H9 (cell line): ENCODE measurements around the gene TRMT1L. TPM values are rescaled to one million over a fixed set of nuclear protein-coding genes. Genes with fewer than 3 reads are reported as not detected.

ENCODE experiments used
- DNase-seq: peaks from one replicate; pipeline ENCODE4 v3.0.0-alpha.2; 2017
- H2AFZ ChIP-seq: one replicate; pipeline ENCODE4 v1.6.1; 2013; ENCODE audit warnings: mild to moderate bottlenecking, low read length, control low read depth, moderate library complexity
- H2AK5ac ChIP-seq: 2 replicates; pipeline ENCODE4 v1.6.1; 2013; ENCODE audit warnings: low read length, control low read depth, mixed read lengths; ENCODE audit not compliant: insufficient read length
- H2BK120ac ChIP-seq: one replicate; pipeline ENCODE4 v1.6.1; 2013; ENCODE audit warnings: low read depth, mild to moderate bottlenecking, low read length, control low read depth, inconsistent platforms; ENCODE audit not compliant: poor library complexity, severe bottlenecking
- H2BK12ac ChIP-seq: 2 replicates; pipeline ENCODE4 v1.6.1; 2013; ENCODE audit warnings: low read length, control low read depth, mixed read lengths, low read depth; ENCODE audit not compliant: insufficient read length
- H2BK15ac ChIP-seq: 2 replicates; pipeline ENCODE4 v1.6.1; 2013; ENCODE audit warnings: low read depth, low read length, control low read depth
- H2BK20ac ChIP-seq: one replicate; pipeline ENCODE4 v1.6.1; 2013; ENCODE audit warnings: low read depth, mild to moderate bottlenecking, low read length, control low read depth, inconsistent platforms; ENCODE audit not compliant: poor library complexity, severe bottlenecking
- H2BK5ac ChIP-seq: 2 replicates; pipeline ENCODE4 v1.6.1; 2013; ENCODE audit warnings: low read length, control low read depth, mixed read lengths; ENCODE audit not compliant: insufficient read length
- H3K14ac ChIP-seq: 2 replicates; pipeline ENCODE4 v1.6.1; 2013; ENCODE audit warnings: low read length, control low read depth; ENCODE audit not compliant: insufficient read depth
- H3K18ac ChIP-seq: 2 replicates; pipeline ENCODE4 v1.6.1; 2013; ENCODE audit warnings: low read depth, mild to moderate bottlenecking, mixed read lengths, low read length, control low read depth; ENCODE audit not compliant: insufficient read length
- H3K23ac ChIP-seq: 2 replicates; pipeline ENCODE4 v1.6.1; 2013; ENCODE audit warnings: low read length, control low read depth, mixed read lengths, low read depth; ENCODE audit not compliant: insufficient read length
- H3K23me2 ChIP-seq: 2 replicates; pipeline ENCODE4 v1.6.1; 2013; ENCODE audit warnings: low read depth, mild to moderate bottlenecking, mixed read lengths, low read length, control low read depth; ENCODE audit not compliant: insufficient read length, poor library complexity, severe bottlenecking
- H3K27ac ChIP-seq: 2 replicates; pipeline ENCODE4 v1.5.1; 2013; ENCODE audit warnings: low read length, control low read depth, mixed read lengths, low read depth; ENCODE audit not compliant: insufficient read length
- H3K27me3 ChIP-seq: 2 replicates; pipeline ENCODE4 v1.6.1; 2013; ENCODE audit warnings: low read length, control low read depth, inconsistent platforms; ENCODE audit not compliant: insufficient read depth
- H3K4ac ChIP-seq: 2 replicates; pipeline ENCODE4 v1.6.1; 2013; ENCODE audit warnings: low read depth, mild to moderate bottlenecking, control low read depth, inconsistent platforms, low read length, moderate library complexity
- H3K4me1 ChIP-seq: 2 replicates; pipeline ENCODE4 v1.6.1; 2013; ENCODE audit warnings: low read length, control low read depth, inconsistent platforms; ENCODE audit not compliant: insufficient read depth
- H3K4me2 ChIP-seq: 2 replicates; pipeline ENCODE4 v1.6.1; 2013; ENCODE audit warnings: low read length, control low read depth, mixed read lengths; ENCODE audit not compliant: insufficient read length, insufficient read depth
- H3K56ac ChIP-seq: 2 replicates; pipeline ENCODE4 v1.6.1; 2013; ENCODE audit warnings: low read depth, mild to moderate bottlenecking, mixed read lengths, low read length, control low read depth; ENCODE audit not compliant: insufficient read length
- H3K79me1 ChIP-seq: 2 replicates; pipeline ENCODE4 v1.6.1; 2013; ENCODE audit warnings: low read depth, mild to moderate bottlenecking, moderate library complexity, low read length, control low read depth, inconsistent platforms; ENCODE audit not compliant: insufficient read depth, poor library complexity, severe bottlenecking
- H3K79me2 ChIP-seq: 2 replicates; pipeline ENCODE4 v1.6.1; 2013; ENCODE audit warnings: low read length, control low read depth, inconsistent platforms; ENCODE audit not compliant: insufficient read depth
- H3K9ac ChIP-seq: 2 replicates; pipeline ENCODE4 v1.6.1; 2013; ENCODE audit warnings: low read length, control low read depth, mixed read lengths; ENCODE audit not compliant: insufficient read length; ENCODE audit errors: extremely low read depth
- H3K9me3 ChIP-seq: one replicate; pipeline ENCODE4 v1.6.1; 2013; ENCODE audit warnings: low read depth, low read length, inconsistent platforms; ENCODE audit not compliant: control insufficient read depth
- H3T11ph ChIP-seq: one replicate; pipeline ENCODE4 v1.6.1; 2013; ENCODE audit warnings: mild to moderate bottlenecking, low read length, control low read depth, inconsistent platforms
- H4K20me1 ChIP-seq: one replicate; pipeline ENCODE4 v1.6.1; 2013; ENCODE audit not compliant: control insufficient read depth, insufficient read length, insufficient read depth
- H4K5ac ChIP-seq: 2 replicates; pipeline ENCODE4 v1.6.1; 2013; ENCODE audit warnings: low read depth, mild to moderate bottlenecking, mixed read lengths, low read length, control low read depth; ENCODE audit not compliant: insufficient read length
- H4K8ac ChIP-seq: replicated peaks from 2 replicates; pipeline ENCODE4 v1.6.1; 2013; ENCODE audit warnings: low read length, control low read depth, mixed read lengths, low read depth; ENCODE audit not compliant: insufficient read length
- H4K91ac ChIP-seq: 2 replicates; pipeline ENCODE4 v1.6.1; 2013; ENCODE audit warnings: low read depth, mild to moderate bottlenecking, moderate library complexity, mixed read lengths, low read length, control low read depth; ENCODE audit not compliant: insufficient read length
- H3K27ac Mint-ChIP-seq, 3 experiments: 2 replicates in 2 of 3; 3 replicates in 1 of 3; pipeline ENCODE4 v1.8.0; 2020 to 2021; ENCODE audit warnings: mixed read lengths in 3 of 3, mild to moderate bottlenecking in 1 of 3, moderate library complexity in 1 of 3
- H3K27me3 Mint-ChIP-seq: 2 replicates; pipeline ENCODE4 v1.8.0; 2021; ENCODE audit warnings: low read depth, mild to moderate bottlenecking, moderate library complexity, mixed read lengths
- H3K36me3 Mint-ChIP-seq, 3 experiments: 2 replicates in 2 of 3; 3 replicates in 1 of 3; pipeline ENCODE4 v1.8.0; 2020 to 2021; ENCODE audit warnings: low read depth in 3 of 3, mixed read lengths in 3 of 3; ENCODE audit not compliant: insufficient read depth in 1 of 3
- H3K4me1 Mint-ChIP-seq, 2 experiments: 2 replicates each; pipeline ENCODE4 v1.8.0; 2020; ENCODE audit warnings: mixed read lengths in 2 of 2
- H3K4me3 Mint-ChIP-seq, 2 experiments: 2 replicates in 1 of 2; 3 replicates in 1 of 2; pipeline ENCODE4 v1.8.0; 2020 to 2021; ENCODE audit warnings: mild to moderate bottlenecking in 2 of 2, mixed read lengths in 2 of 2, moderate library complexity in 1 of 2
- H3K9me3 Mint-ChIP-seq, 2 experiments: 2 replicates in 1 of 2; 3 replicates in 1 of 2; pipeline ENCODE4 v1.8.0; 2020; ENCODE audit warnings: mild to moderate bottlenecking in 2 of 2, mixed read lengths in 2 of 2, moderate library complexity in 1 of 2
- total RNA-seq: library from RNA; stranded (reverse); gene quantifications from 2 replicates; pipeline ENCODE4 v1.2.1, GENCODE V29; 2021
- TF ChIP-seq, protein P1 (sequence below): fragments of 200-600 bp; sonication (generic); conservative IDR thresholded peaks from 3 replicates; pipeline ENCODE4 v1.8.0; 2021; ENCODE audit warnings: antibody characterized with exemption, mild to moderate bottlenecking

Gene TRMT1L
- total RNA-seq, 1 experiment from 2014 or later, result 17.9 TPM

DNA sequence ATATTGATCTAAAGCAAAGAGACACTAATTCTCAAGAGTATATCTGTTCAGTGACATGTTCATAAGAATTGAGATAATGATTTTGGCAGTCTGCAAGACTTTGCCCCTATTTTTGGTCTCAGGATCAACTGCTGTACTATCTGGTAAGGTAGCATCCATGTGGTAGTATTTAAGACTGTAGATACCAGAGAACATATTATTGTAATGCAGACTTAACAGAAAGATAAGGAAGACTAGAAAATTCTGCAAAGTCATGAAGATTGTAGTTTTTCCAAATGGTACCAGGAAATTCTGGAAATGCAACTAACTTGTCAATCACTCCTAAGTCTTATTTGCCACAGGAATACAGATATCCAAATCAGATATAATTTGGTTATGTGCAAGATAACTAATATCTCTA is 76.3 kb downstream of the TRMT1L start:
- H4K5ac ChIP-seq, result no peak overlapping the region
- no peak overlapping the region for H2BK5ac ChIP-seq
- H3K9ac ChIP-seq, result no peak overlapping the region
- no peaks in the 10 kb centered on the region; the same call in 1 of the 2 replicates for H3K27me3 Mint-ChIP-seq
- no peaks in the 10 kb centered on the region for H3K23me2 ChIP-seq
- no peak overlapping the region for H3K4ac ChIP-seq
- no peak overlapping the region for H3T11ph ChIP-seq
- no peak overlapping the region for H4K8ac ChIP-seq
- H3K27me3 ChIP-seq, result no peaks in the 10 kb centered on the region
- no peak overlapping the region for H3K4me2 ChIP-seq
- H3K27ac ChIP-seq, result no peak overlapping the region
- no peak overlapping the region for H3K23ac ChIP-seq
- H3K18ac ChIP-seq, result no peak overlapping the region
- H2AFZ ChIP-seq, result no peak overlapping the region
- no peak overlapping the region for H3K56ac ChIP-seq
- H3K9me3 ChIP-seq, result no peaks in the 10 kb centered on the region
- 0 out of 2 replicates have a peak, but pooled peaks cover under 1% of the 10 kb centered on the region for H3K4me1 ChIP-seq
- no peak overlapping the region for H2BK20ac ChIP-seq
- H2BK12ac ChIP-seq, result no peak overlapping the region
- no peak overlapping the region for H3K4me3 Mint-ChIP-seq
- H2AK5ac ChIP-seq, result no peak overlapping the region
- no peak overlapping the region for H2BK15ac ChIP-seq
- no peak overlapping the region for H4K91ac ChIP-seq
- H2BK120ac ChIP-seq, result no peak overlapping the region
- no peak for DNase-seq
- peaks cover 14% of the 10 kb centered on the region for H3K79me1 ChIP-seq
- TF ChIP-seq, protein P1, sequence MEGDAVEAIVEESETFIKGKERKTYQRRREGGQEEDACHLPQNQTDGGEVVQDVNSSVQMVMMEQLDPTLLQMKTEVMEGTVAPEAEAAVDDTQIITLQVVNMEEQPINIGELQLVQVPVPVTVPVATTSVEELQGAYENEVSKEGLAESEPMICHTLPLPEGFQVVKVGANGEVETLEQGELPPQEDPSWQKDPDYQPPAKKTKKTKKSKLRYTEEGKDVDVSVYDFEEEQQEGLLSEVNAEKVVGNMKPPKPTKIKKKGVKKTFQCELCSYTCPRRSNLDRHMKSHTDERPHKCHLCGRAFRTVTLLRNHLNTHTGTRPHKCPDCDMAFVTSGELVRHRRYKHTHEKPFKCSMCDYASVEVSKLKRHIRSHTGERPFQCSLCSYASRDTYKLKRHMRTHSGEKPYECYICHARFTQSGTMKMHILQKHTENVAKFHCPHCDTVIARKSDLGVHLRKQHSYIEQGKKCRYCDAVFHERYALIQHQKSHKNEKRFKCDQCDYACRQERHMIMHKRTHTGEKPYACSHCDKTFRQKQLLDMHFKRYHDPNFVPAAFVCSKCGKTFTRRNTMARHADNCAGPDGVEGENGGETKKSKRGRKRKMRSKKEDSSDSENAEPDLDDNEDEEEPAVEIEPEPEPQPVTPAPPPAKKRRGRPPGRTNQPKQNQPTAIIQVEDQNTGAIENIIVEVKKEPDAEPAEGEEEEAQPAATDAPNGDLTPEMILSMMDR, result no peak
- H3K9me3 Mint-ChIP-seq, result no peaks in the 10 kb centered on the region; a peak in 1 of 5 replicates
- H3K4me1 Mint-ChIP-seq, result peaks cover 17 to 35% of the 10 kb centered on the region in 2 experiments
- H3K27ac Mint-ChIP-seq, result no peak overlapping the region
- H3K36me3 Mint-ChIP-seq, result peaks cover 0 to 2% (median 0%) of the 10 kb centered on the region in 3 experiments; a peak in 2 of 7 replicates
- no peaks in the 10 kb centered on the region for H4K20me1 ChIP-seq
- H3K79me2 ChIP-seq, result peaks cover 28% of the 10 kb centered on the region; the same call in 1 of the 2 replicates
- no peak overlapping the region for H3K14ac ChIP-seq
